NCI-H2081 treated with DMSO at 0.1 percent for 48 hours (cell line): ENCODE measurements around the gene ADAMTS18.

Source experiments
- DNase-seq: peaks from one replicate; lab custom pipeline; 2025; lab: John Stamatoyannopoulos, UW

The ADAMTS18 gene

GRCh38 chr16:77434022-77434529, 758 bp downstream of the ADAMTS18 start:
- no peak for DNase-seq

- DNase-seq: no peak
Observed at GRCh38 chr16:77433146-77433545, 1.7 kb downstream of the ADAMTS18 start.

GRCh38 chr16:77432264-77432663, 2.6 kb downstream of the ADAMTS18 start:
- DNase-seq: no peak

GRCh38 chr16:77430787-77431585, 3.8 kb downstream of the ADAMTS18 start:
- DNase-seq: no peak

GRCh38 chr16:77430360-77430759, 4.5 kb downstream of the ADAMTS18 start:
- DNase-seq: no peak

- DNase-seq: no peak
Observed at GRCh38 chr16:77424871-77425604, 9.8 kb downstream of the ADAMTS18 start.

GRCh38 chr16:77422196-77422784, 12.5 kb downstream of the ADAMTS18 start:
- DNase-seq: no peak

- no peak for DNase-seq
Observed at GRCh38 chr16:77416939-77417480, 17.8 kb downstream of the ADAMTS18 start.

GRCh38 chr16:77414752-77415231, 20.0 kb downstream of the ADAMTS18 start:
- DNase-seq: no peak

- no peak for DNase-seq
Observed at GRCh38 chr16:77410449-77410848, 24.4 kb downstream of the ADAMTS18 start.

- DNase-seq: no peak
Observed at GRCh38 chr16:77409311-77409710, 25.5 kb downstream of the ADAMTS18 start.

GRCh38 chr16:77408607-77409006, 26.2 kb downstream of the ADAMTS18 start:
- DNase-seq: no peak

GRCh38 chr16:77406680-77407079, 28.2 kb downstream of the ADAMTS18 start:
- DNase-seq: no peak

- DNase-seq: no peak
Observed at GRCh38 chr16:77404775-77405174, 30.1 kb downstream of the ADAMTS18 start.

- DNase-seq: no peak
Observed at GRCh38 chr16:77403732-77404131, 31.1 kb downstream of the ADAMTS18 start.

GRCh38 chr16:77402672-77403071, 32.2 kb downstream of the ADAMTS18 start:
- DNase-seq: no peak

- no peak for DNase-seq
Observed at GRCh38 chr16:77402118-77402517, 32.7 kb downstream of the ADAMTS18 start.

- DNase-seq: no peak
Observed at GRCh38 chr16:77399546-77399945, 35.3 kb downstream of the ADAMTS18 start.

GRCh38 chr16:77399066-77399465, 35.8 kb downstream of the ADAMTS18 start:
- DNase-seq: no peak

- no peak for DNase-seq
Observed at GRCh38 chr16:77398495-77398894, 36.3 kb downstream of the ADAMTS18 start.

- no peak for DNase-seq
Observed at GRCh38 chr16:77396461-77396860, 38.4 kb downstream of the ADAMTS18 start.

GRCh38 chr16:77394699-77395098, 40.1 kb downstream of the ADAMTS18 start:
- DNase-seq: no peak
